Neural cell (in vitro differentiated cells): ENCODE data around the gene ARHGEF11. TPM values are rescaled to one million over a fixed set of nuclear protein-coding genes. Genes with fewer than 3 reads are reported as not detected.

ENCODE experiments used
- H2AFZ ChIP-seq: fragments of 200-600, 300-800 bp; sonication (generic), shearing (Covaris generic); 2 replicates; pipeline ENCODE4 v1.6.0; 2014; ENCODE audit warnings: low read depth, mild to moderate bottlenecking, antibody characterized with exemption, low read length, moderate library complexity
- H3F3A ChIP-seq: fragments of 200-600 bp; shearing (Covaris generic); 2 replicates; pipeline ENCODE4 v1.6.1; 2016; ENCODE audit warnings: mild to moderate bottlenecking, moderate library complexity, mixed read lengths, antibody characterized with exemption, low read length; ENCODE audit not compliant: insufficient read depth, poor library complexity, severe bottlenecking
- H3K27ac ChIP-seq: fragments of 200-600, 300-800 bp; sonication (generic), shearing (Covaris generic); 2 replicates; pipeline ENCODE4 v1.5.1; 2014; ENCODE audit warnings: mild to moderate bottlenecking, low read length, moderate library complexity
- H3K27me3 ChIP-seq: fragments of 300-800, 200-600 bp; sonication (generic), shearing (Covaris generic); 2 replicates; pipeline ENCODE4 v1.6.0; 2014; ENCODE audit warnings: mild to moderate bottlenecking, low read depth, low read length, moderate library complexity; ENCODE audit not compliant: insufficient read depth
- H3K36me3 ChIP-seq: fragments of 300-800, 200-600 bp; sonication (generic), shearing (Covaris generic); 2 replicates; pipeline ENCODE4 v1.5.1; 2014; ENCODE audit warnings: mild to moderate bottlenecking, antibody characterized with exemption, low read length, moderate library complexity; ENCODE audit not compliant: insufficient read depth
- H3K4me2 ChIP-seq: fragments of 300-800, 200-600 bp; sonication (generic), shearing (Covaris generic); 2 replicates; pipeline ENCODE4 v1.6.0; 2014; ENCODE audit warnings: mild to moderate bottlenecking, low read length
- H3K4me3 ChIP-seq: fragments of 300-800, 200-600 bp; sonication (generic), shearing (Covaris generic); 2 replicates; pipeline ENCODE4 v1.5.1; 2014; ENCODE audit warnings: mild to moderate bottlenecking, low read length, moderate library complexity
- H3K79me2 ChIP-seq: fragments of 200-600 bp; shearing (Covaris generic); replicated peaks from 2 replicates; pipeline ENCODE4 v1.6.0; 2014; ENCODE audit warnings: mild to moderate bottlenecking, low read length, moderate library complexity; ENCODE audit not compliant: insufficient read depth
- H3K9ac ChIP-seq: fragments of 300-800, 200-600 bp; sonication (generic), shearing (Covaris generic); 2 replicates; pipeline ENCODE4 v1.6.1; 2016; ENCODE audit warnings: mild to moderate bottlenecking, low read length, mixed read lengths
- H3K9me2 ChIP-seq: fragments of 200-600 bp; shearing (Covaris generic); 2 replicates; pipeline ENCODE4 v1.6.1; 2016; ENCODE audit warnings: mild to moderate bottlenecking, low read length, mixed read lengths; ENCODE audit not compliant: insufficient read depth
- H3K9me3 ChIP-seq: fragments of 200-600, 300-800 bp; sonication (generic), shearing (Covaris generic); 2 replicates; pipeline ENCODE4 v1.6.1; 2016; ENCODE audit warnings: mild to moderate bottlenecking, mixed run types, low read length, moderate library complexity, mixed read lengths
- H4K20me1 ChIP-seq: fragments of 200-600 bp; shearing (Covaris generic); 2 replicates; pipeline ENCODE4 v1.6.1; 2016; ENCODE audit warnings: mild to moderate bottlenecking, mixed run types; ENCODE audit not compliant: insufficient read depth
- CTCF ChIP-seq: fragments of 450-650 bp; IDR thresholded peaks from 2 replicates; pipeline ENCODE4 v1.5.1; 2014; ENCODE audit warnings: antibody characterized with exemption, mild to moderate bottlenecking, moderate library complexity; ENCODE audit not compliant: poor library complexity, severe bottlenecking
- EP300 ChIP-seq: fragments of 450-650 bp; conservative IDR thresholded peaks from 2 replicates; pipeline ENCODE4 v1.6.1; 2014; ENCODE audit warnings: antibody characterized with exemption, mild to moderate bottlenecking, moderate library complexity; ENCODE audit not compliant: poor library complexity, severe bottlenecking
- EZH2 ChIP-seq: fragments of 200-600, 300-800 bp; shearing (Covaris generic), sonication (generic); IDR thresholded peaks from 2 replicates; pipeline ENCODE4 v1.6.1; 2014; ENCODE audit warnings: antibody characterized with exemption, low read length, borderline replicate concordance, mild to moderate bottlenecking; ENCODE audit not compliant: insufficient read depth, poor library complexity, severe bottlenecking
- MXI1 ChIP-seq: fragments of 450-650 bp; conservative IDR thresholded peaks from 2 replicates; pipeline ENCODE4 v1.6.1; 2014; ENCODE audit warnings: antibody characterized with exemption, mild to moderate bottlenecking; ENCODE audit not compliant: poor library complexity, severe bottlenecking
- POLR2AphosphoS5 ChIP-seq: IDR thresholded peaks from 2 replicates; pipeline ENCODE4 v1.6.1; 2012
- RAD21 ChIP-seq: fragments of 450-650 bp; conservative IDR thresholded peaks from 2 replicates; pipeline ENCODE4 v1.6.1; 2014; ENCODE audit warnings: antibody characterized with exemption, mild to moderate bottlenecking, moderate library complexity
- SMC3 ChIP-seq: fragments of 450-650 bp; conservative IDR thresholded peaks from 2 replicates; pipeline ENCODE4 v1.6.1; 2014; ENCODE audit warnings: antibody characterized with exemption, mild to moderate bottlenecking, moderate library complexity; ENCODE audit not compliant: poor library complexity
- TAF1 ChIP-seq: IDR thresholded peaks from 2 replicates; pipeline ENCODE4 v1.6.1; 2012; ENCODE audit warnings: low read depth
- polyA plus RNA-seq: library from polyadenylated mRNA; depleted of rRNA; stranded (reverse); fragments of >200 nt; gene quantifications from 2 replicates; pipeline ENCODE4 v1.2.3, GENCODE V29; 2014
- TF ChIP-seq, protein P1 (sequence below): IDR thresholded peaks from 2 replicates; pipeline ENCODE4 v1.6.1; 2012; ENCODE audit warnings: borderline replicate concordance

Gene ARHGEF11
- polyA plus RNA-seq, 1 donor from 2014 or later: 33.2 TPM

DNA sequence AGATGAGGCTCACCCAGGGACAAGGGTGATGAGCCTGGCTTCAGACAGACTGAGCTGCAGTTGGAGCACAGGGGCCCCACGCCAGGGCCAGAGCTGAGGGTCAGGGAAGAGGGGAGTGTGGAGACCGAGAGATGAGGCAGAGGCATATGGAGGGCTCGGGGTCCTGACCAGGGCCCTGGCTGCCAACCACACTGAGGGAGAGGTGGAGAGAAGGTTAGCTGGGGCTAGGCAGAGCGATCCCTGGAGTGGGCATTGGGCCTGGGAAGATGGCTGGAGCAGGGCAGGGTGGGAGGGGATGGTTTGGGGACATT lies 144.0 kb downstream of the ARHGEF11 start:
- no peaks in the 10 kb centered on the region for H3K9me3 ChIP-seq
- no peaks in the 10 kb centered on the region for H3K27me3 ChIP-seq
- no peak overlapping the region for H3K4me3 ChIP-seq
- H3K4me2 ChIP-seq: no peak overlapping the region
- H2AFZ ChIP-seq: no peak overlapping the region
- H3F3A ChIP-seq: no peaks in the 10 kb centered on the region
- TF ChIP-seq, protein P1, sequence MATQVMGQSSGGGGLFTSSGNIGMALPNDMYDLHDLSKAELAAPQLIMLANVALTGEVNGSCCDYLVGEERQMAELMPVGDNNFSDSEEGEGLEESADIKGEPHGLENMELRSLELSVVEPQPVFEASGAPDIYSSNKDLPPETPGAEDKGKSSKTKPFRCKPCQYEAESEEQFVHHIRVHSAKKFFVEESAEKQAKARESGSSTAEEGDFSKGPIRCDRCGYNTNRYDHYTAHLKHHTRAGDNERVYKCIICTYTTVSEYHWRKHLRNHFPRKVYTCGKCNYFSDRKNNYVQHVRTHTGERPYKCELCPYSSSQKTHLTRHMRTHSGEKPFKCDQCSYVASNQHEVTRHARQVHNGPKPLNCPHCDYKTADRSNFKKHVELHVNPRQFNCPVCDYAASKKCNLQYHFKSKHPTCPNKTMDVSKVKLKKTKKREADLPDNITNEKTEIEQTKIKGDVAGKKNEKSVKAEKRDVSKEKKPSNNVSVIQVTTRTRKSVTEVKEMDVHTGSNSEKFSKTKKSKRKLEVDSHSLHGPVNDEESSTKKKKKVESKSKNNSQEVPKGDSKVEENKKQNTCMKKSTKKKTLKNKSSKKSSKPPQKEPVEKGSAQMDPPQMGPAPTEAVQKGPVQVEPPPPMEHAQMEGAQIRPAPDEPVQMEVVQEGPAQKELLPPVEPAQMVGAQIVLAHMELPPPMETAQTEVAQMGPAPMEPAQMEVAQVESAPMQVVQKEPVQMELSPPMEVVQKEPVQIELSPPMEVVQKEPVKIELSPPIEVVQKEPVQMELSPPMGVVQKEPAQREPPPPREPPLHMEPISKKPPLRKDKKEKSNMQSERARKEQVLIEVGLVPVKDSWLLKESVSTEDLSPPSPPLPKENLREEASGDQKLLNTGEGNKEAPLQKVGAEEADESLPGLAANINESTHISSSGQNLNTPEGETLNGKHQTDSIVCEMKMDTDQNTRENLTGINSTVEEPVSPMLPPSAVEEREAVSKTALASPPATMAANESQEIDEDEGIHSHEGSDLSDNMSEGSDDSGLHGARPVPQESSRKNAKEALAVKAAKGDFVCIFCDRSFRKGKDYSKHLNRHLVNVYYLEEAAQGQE: no peak
- no peak for TF ChIP-seq EZH2
- no peak for TF ChIP-seq EP300
- TF ChIP-seq CTCF: no peak
- TF ChIP-seq SMC3: no peak
- no peak for TF ChIP-seq TAF1
- TF ChIP-seq POLR2AphosphoS5: no peak
- TF ChIP-seq RAD21: no peak
- no peak for TF ChIP-seq MXI1
- no peaks in the 10 kb centered on the region for H3K9me2 ChIP-seq
- no peak overlapping the region for H3K27ac ChIP-seq
- no peaks in the 10 kb centered on the region for H3K79me2 ChIP-seq
- no peaks in the 10 kb centered on the region for H3K36me3 ChIP-seq
- no peak overlapping the region for H3K9ac ChIP-seq
- H4K20me1 ChIP-seq: no peaks in the 10 kb centered on the region

DNA sequence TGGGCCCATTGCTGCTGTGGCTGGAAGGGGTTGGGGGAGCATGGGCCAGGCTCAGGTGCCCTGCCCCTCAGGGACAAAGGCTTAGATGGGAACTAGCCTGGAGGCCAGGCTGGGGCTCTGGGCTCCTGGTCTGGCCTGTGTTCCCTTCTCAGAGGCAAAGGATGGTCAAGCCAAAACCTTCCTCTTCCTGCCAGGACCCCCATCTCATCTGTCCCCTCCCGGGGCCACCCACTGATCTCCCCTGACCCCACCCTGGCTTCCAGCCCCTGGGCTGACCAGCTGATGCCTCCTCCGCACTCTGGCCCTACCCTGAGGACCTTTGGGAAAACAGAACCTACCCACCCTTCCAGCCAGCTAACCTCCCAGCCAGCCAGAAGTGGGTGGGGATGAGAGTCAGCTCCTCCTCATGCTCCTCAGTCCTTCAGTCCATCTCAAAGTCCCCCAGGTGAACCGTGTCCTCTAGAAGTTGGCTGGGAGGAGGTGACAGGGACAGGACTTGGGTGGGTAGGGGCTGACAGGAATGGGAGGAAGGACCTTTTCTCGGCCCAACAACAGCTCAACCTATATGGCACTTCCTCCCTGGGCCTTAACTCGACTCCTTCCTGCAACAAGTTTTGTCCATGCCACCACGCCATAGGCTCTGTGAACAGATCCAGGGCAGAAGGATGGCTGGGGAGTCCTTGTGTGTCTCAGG lies 144.5 kb downstream of the ARHGEF11 start:
- H3K27me3 ChIP-seq: no peaks in the 10 kb centered on the region
- H3K27ac ChIP-seq: no peak overlapping the region
- no peak overlapping the region for H3K9ac ChIP-seq
- H3K9me3 ChIP-seq: no peaks in the 10 kb centered on the region
- TF ChIP-seq RAD21 (no peak), TAF1 (no peak), EZH2 (no peak), EP300 (no peak), CTCF (no peak), MXI1 (no peak), POLR2AphosphoS5 (no peak), SMC3 (no peak)
- TF ChIP-seq, protein P1: no peak
- no peaks in the 10 kb centered on the region for H3K36me3 ChIP-seq
- H2AFZ ChIP-seq: no peak overlapping the region
- H4K20me1 ChIP-seq: no peaks in the 10 kb centered on the region
- H3K79me2 ChIP-seq: no peaks in the 10 kb centered on the region
- H3F3A ChIP-seq: no peaks in the 10 kb centered on the region
- H3K4me3 ChIP-seq: no peak overlapping the region
- H3K9me2 ChIP-seq: no peaks in the 10 kb centered on the region
- H3K4me2 ChIP-seq: no peak overlapping the region
